Amniotic epithelial cell (primary cell): ENCODE data around the gene IST1.

ENCODE experiments used
- DNase-seq: peaks from one replicate; pipeline ENCODE4 v3.0.0-alpha.2; 2010; ENCODE audit warnings: low read depth

Gene IST1

GRCh38 chr16:71965223-71965622 lies 69.9 kb downstream of the IST1 start:
- DNase-seq = no peak

GRCh38 chr16:71966932-71967331 lies 71.6 kb downstream of the IST1 start:
- no peak for DNase-seq

GRCh38 chr16:71969353-71969752 lies 74.0 kb downstream of the IST1 start:
- DNase-seq = no peak

GRCh38 chr16:71971571-71971970 lies 76.2 kb downstream of the IST1 start:
- no peak for DNase-seq

- no peak for DNase-seq
These were observed 77.0 kb downstream of the IST1 start for GRCh38 chr16:71972356-71972755.

- DNase-seq = no peak
These were observed 77.7 kb downstream of the IST1 start for GRCh38 chr16:71973001-71973400.

- DNase-seq = no peak
These were observed 78.9 kb downstream of the IST1 start for GRCh38 chr16:71974068-71974818.
